ENCODE measurements around the gene M1AP.

Gene M1AP

DNA sequence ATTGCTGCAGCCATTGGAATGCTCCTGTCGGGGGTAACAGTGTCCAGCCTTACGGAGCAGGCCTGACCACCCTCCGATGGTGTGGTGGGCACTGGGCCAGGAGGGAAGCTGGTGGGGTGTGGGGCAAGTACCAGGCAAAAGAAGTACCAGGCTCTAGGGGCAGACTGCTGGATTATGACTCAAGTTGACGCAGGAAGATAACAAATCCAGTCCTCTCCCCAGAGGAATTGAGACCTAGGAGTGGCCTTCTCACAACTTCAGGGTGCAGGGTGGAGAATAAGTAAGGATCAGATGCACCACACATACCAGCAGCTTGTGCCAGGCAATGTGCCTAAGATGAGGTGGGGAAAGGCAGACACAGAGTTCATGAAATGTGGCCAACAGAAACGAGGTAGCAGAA is 43.8 kb upstream of the M1AP start:
- no peak overlapping the region for H3K4me2 ChIP-seq (ENCODE audit: low read depth, low read length)

DNA sequence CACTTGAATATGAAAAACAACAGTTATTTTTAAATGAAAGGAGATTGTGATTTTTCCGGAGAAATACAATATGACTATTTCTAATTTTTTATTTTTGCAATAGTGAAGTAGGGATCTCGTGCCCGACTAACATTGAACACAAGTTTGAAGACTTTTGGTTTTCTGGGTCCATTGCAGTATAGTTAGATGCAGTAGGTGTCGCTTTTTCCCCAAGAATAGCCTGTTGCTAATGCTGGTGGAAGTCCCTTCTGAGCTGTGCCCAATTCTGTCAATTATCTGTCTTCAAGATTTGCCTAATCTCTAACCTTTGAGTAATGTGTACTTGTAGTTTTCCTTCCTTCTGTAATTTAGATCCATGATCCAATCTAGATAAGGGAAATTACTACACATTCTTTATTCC is 42.4 kb upstream of the M1AP start:
- no peaks in the 10 kb centered on the region for H3K4me1 ChIP-seq (ENCODE audit: low read length)
- H3K4me3 ChIP-seq (ENCODE audit: low read length), result no peak overlapping the region
- H4K20me1 ChIP-seq (ENCODE audit: insufficient read depth, low read length), result no peaks in the 10 kb centered on the region
- no peak overlapping the region for H3K27ac ChIP-seq (ENCODE audit: low read length)
- no peak overlapping the region for H3K4me2 ChIP-seq (ENCODE audit: low read depth, low read length)
- no peaks in the 10 kb centered on the region for H3F3A ChIP-seq (ENCODE audit: insufficient read depth, low read length)
- no peaks in the 10 kb centered on the region for H3K9me3 ChIP-seq (replicated peaks; ENCODE audit: insufficient read depth, low read length)
- no peaks in the 10 kb centered on the region for H3K36me3 ChIP-seq (replicated peaks; ENCODE audit: insufficient read depth, low read length)
- peak; percentile 74 for DNase-seq
- TF ChIP-seq, protein P1, sequence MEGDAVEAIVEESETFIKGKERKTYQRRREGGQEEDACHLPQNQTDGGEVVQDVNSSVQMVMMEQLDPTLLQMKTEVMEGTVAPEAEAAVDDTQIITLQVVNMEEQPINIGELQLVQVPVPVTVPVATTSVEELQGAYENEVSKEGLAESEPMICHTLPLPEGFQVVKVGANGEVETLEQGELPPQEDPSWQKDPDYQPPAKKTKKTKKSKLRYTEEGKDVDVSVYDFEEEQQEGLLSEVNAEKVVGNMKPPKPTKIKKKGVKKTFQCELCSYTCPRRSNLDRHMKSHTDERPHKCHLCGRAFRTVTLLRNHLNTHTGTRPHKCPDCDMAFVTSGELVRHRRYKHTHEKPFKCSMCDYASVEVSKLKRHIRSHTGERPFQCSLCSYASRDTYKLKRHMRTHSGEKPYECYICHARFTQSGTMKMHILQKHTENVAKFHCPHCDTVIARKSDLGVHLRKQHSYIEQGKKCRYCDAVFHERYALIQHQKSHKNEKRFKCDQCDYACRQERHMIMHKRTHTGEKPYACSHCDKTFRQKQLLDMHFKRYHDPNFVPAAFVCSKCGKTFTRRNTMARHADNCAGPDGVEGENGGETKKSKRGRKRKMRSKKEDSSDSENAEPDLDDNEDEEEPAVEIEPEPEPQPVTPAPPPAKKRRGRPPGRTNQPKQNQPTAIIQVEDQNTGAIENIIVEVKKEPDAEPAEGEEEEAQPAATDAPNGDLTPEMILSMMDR (IDR thresholded peaks at IDR 0.05; ENCODE audit: low read length), result peak; percentile 78
- TF ChIP-seq EZH2 (optimal IDR thresholded peaks at IDR 0.05; ENCODE audit: low read depth, low read length), result no peak
- H3K27me3 ChIP-seq (replicated peaks; ENCODE audit: insufficient read depth, low read length), result no peaks in the 10 kb centered on the region
- H3K9ac ChIP-seq (ENCODE audit: low read length), result no peak overlapping the region
- no peaks in the 10 kb centered on the region for H3K79me2 ChIP-seq (ENCODE audit: low read length)
- no peak overlapping the region for H2AFZ ChIP-seq (ENCODE audit: low read length)
- no peaks in the 10 kb centered on the region for H3K9me2 ChIP-seq (replicated peaks; ENCODE audit: insufficient read depth, low read length)

More for the DNA sequence above, 43.8 kb upstream of the M1AP start:
- Histone ChIP-seq H3K4me3 (ENCODE audit: low read length) (no peak overlapping the region), H3K9me3 (replicated peaks; ENCODE audit: insufficient read depth, low read length) (no peaks in the 10 kb centered on the region), H2AFZ (ENCODE audit: low read length) (no peak overlapping the region), H3K79me2 (ENCODE audit: low read length) (no peaks in the 10 kb centered on the region), H3K36me3 (replicated peaks; ENCODE audit: insufficient read depth, low read length) (no peaks in the 10 kb centered on the region), H3K9ac (ENCODE audit: low read length) (no peak overlapping the region), H3K4me1 (ENCODE audit: low read length) (no peaks in the 10 kb centered on the region), H4K20me1 (ENCODE audit: insufficient read depth, low read length) (no peaks in the 10 kb centered on the region), H3K27ac (ENCODE audit: low read length) (no peak overlapping the region), H3F3A (ENCODE audit: insufficient read depth, low read length) (no peaks in the 10 kb centered on the region), H3K9me2 (replicated peaks; ENCODE audit: insufficient read depth, low read length) (no peaks in the 10 kb centered on the region), H3K27me3 (replicated peaks; ENCODE audit: insufficient read depth, low read length) (no peaks in the 10 kb centered on the region)
- no peak for DNase-seq
- TF ChIP-seq EZH2 (optimal IDR thresholded peaks at IDR 0.05; ENCODE audit: low read depth, low read length) (no peak), EZH2phosphoT487 (IDR thresholded peaks at IDR 0.05; ENCODE audit: low read length) (no peak)
- TF ChIP-seq, protein P1 (IDR thresholded peaks at IDR 0.05; ENCODE audit: low read length), result no peak

DNA sequence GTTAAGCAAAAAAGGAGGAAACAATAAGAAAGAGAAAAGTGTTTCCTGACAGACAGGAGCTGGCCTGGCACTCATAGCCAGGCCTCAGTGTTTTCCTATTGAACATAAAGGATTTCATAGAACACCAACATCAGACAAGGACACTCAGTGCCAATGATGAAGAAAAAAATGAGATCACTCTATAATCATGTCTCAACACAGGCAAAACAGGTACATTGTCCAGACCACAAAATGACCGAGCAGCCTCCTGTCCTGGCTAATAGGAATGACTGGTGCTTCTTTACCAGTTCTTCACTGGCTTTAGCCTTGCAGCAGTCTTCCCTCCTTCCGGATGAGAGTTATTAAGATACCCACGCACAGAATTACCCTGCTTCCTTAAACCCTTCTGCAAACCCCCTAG is 41.5 kb upstream of the M1AP start:
- Histone ChIP-seq H3F3A (ENCODE audit: insufficient read depth, low read length) (no peaks in the 10 kb centered on the region), H3K27me3 (replicated peaks; ENCODE audit: insufficient read depth, low read length) (no peaks in the 10 kb centered on the region), H3K4me1 (ENCODE audit: low read length) (no peaks in the 10 kb centered on the region), H3K27ac (ENCODE audit: low read length) (no peak overlapping the region), H3K4me2 (ENCODE audit: low read depth, low read length) (no peak overlapping the region), H4K20me1 (ENCODE audit: insufficient read depth, low read length) (no peaks in the 10 kb centered on the region), H2AFZ (ENCODE audit: low read length) (no peak overlapping the region), H3K36me3 (replicated peaks; ENCODE audit: insufficient read depth, low read length) (no peaks in the 10 kb centered on the region), H3K9me3 (replicated peaks; ENCODE audit: insufficient read depth, low read length) (no peaks in the 10 kb centered on the region), H3K4me3 (ENCODE audit: low read length) (no peak overlapping the region), H3K79me2 (ENCODE audit: low read length) (no peaks in the 10 kb centered on the region), H3K9me2 (replicated peaks; ENCODE audit: insufficient read depth, low read length) (no peaks in the 10 kb centered on the region), H3K9ac (ENCODE audit: low read length) (no peak overlapping the region)
- TF ChIP-seq EZH2 (optimal IDR thresholded peaks at IDR 0.05; ENCODE audit: low read depth, low read length) (no peak), EZH2phosphoT487 (IDR thresholded peaks at IDR 0.05; ENCODE audit: low read length) (no peak)
- TF ChIP-seq, protein P1 (IDR thresholded peaks at IDR 0.05; ENCODE audit: low read length), result no peak
- DNase-seq, result no peak

All from MM.1S (cell line).